ENCODE data around the gene CCDC138. TPM values are rescaled to one million over a fixed set of nuclear protein-coding genes. Genes with fewer than 3 reads are reported as not detected.

CCDC138 gene
- total RNA-seq, 1 donor from 2014 or later: 1.2 TPM

GRCh38 chr2:108910541-108911396 is 124.2 kb downstream of the CCDC138 start:
- DNase-seq (ENCODE audit: missing footprints): no peak
- ATAC-seq: no peak
- intact Hi-C loops (cut with DNase I): no loop called here

- no peak for DNase-seq (ENCODE audit: missing footprints)
- intact Hi-C loops (cut with DNase I): no loop called here
- no peak for ATAC-seq
These were observed 124.8 kb downstream of the CCDC138 start for GRCh38 chr2:108911401-108911800.

- ATAC-seq (no peak), DNase-seq (ENCODE audit: missing footprints) (no peak)
- intact Hi-C loops (cut with DNase I): no loop called here
These were observed 125.4 kb downstream of the CCDC138 start for GRCh38 chr2:108911807-108912628.

- intact Hi-C loops (cut with DNase I): no loop called here
- ATAC-seq: no peak
- no peak for DNase-seq (ENCODE audit: missing footprints)
These were observed 126.0 kb downstream of the CCDC138 start for GRCh38 chr2:108912629-108912902.

- no peak for ATAC-seq
- no peak for DNase-seq (ENCODE audit: missing footprints)
- intact Hi-C loops (cut with DNase I): no loop called here
These were observed 129.7 kb downstream of the CCDC138 start for GRCh38 chr2:108916122-108916795.

- DNase-seq (ENCODE audit: missing footprints): no peak
- no peak for ATAC-seq
- intact Hi-C loops (cut with DNase I): no loop called here
These were observed 130.3 kb downstream of the CCDC138 start for GRCh38 chr2:108916796-108917421.

GRCh38 chr2:108917526-108917925 is 131.0 kb downstream of the CCDC138 start:
- intact Hi-C loops (cut with DNase I): no loop called here
- no peak for ATAC-seq
- no peak for DNase-seq (ENCODE audit: missing footprints)

- ATAC-seq: no peak
- intact Hi-C loops (cut with DNase I): no loop called here
These were observed 131.7 kb downstream of the CCDC138 start for GRCh38 chr2:108918156-108918874.

GRCh38 chr2:108918941-108919341 is 132.4 kb downstream of the CCDC138 start:
- intact Hi-C loops (cut with DNase I): no loop called here
- ATAC-seq (no peak), DNase-seq (ENCODE audit: missing footprints) (no peak)

More at GRCh38 chr2:108918156-108918874, 131.7 kb downstream of the CCDC138 start:
- no peak for DNase-seq (ENCODE audit: missing footprints)

- ATAC-seq: no peak
- DNase-seq (ENCODE audit: missing footprints): no peak
- intact Hi-C loops (cut with DNase I): no loop called here
These were observed 133.2 kb downstream of the CCDC138 start for GRCh38 chr2:108919571-108920373.

GRCh38 chr2:108920686-108921085 is 134.1 kb downstream of the CCDC138 start:
- DNase-seq (ENCODE audit: missing footprints) (no peak), ATAC-seq (no peak)
- intact Hi-C loops (cut with DNase I): no loop called here

GRCh38 chr2:108921096-108922030 is 134.8 kb downstream of the CCDC138 start:
- ATAC-seq (no peak), DNase-seq (ENCODE audit: missing footprints) (no peak)
- intact Hi-C loops (cut with DNase I): no loop called here

- no peak for DNase-seq (ENCODE audit: missing footprints)
- ATAC-seq: no peak
- intact Hi-C loops (cut with DNase I): no loop called here
These were observed 135.8 kb downstream of the CCDC138 start for GRCh38 chr2:108922141-108922915.

GRCh38 chr2:108923019-108923700 is 136.6 kb downstream of the CCDC138 start:
- ATAC-seq: no peak
- no peak for DNase-seq (ENCODE audit: missing footprints)
- intact Hi-C loops (cut with DNase I): no loop called here

- no peak for ATAC-seq
- intact Hi-C loops (cut with DNase I): no loop called here
- DNase-seq (ENCODE audit: missing footprints): no peak
These were observed 137.4 kb downstream of the CCDC138 start for GRCh38 chr2:108923736-108924579.
